NB4 (cell line): ENCODE data around the gene RHOXF2.

Experiments used
- DNase-seq: peaks from one replicate; pipeline ENCODE4 v3.0.0; 2010; ENCODE audit warnings: low read depth
- H3K4me3 ChIP-seq: one replicate; pipeline ENCODE4 v1.5.1; 2011; ENCODE audit warnings: mild to moderate bottlenecking, low read depth, low read length, moderate library complexity
- CTCF ChIP-seq: IDR thresholded peaks from one replicate; pipeline ENCODE4 v1.5.1; 2012; ENCODE audit warnings: low read depth, low read length
- MAX ChIP-seq: IDR thresholded peaks from 2 replicates; pipeline ENCODE4 v1.6.1; 2011; ENCODE audit warnings: low read depth, low read length
- MYC ChIP-seq: IDR thresholded peaks from 2 replicates; pipeline ENCODE4 v1.6.1; 2011; ENCODE audit warnings: low read depth, low read length
- POLR2A ChIP-seq: IDR thresholded peaks from 2 replicates; pipeline ENCODE4 v1.6.1; 2011; ENCODE audit warnings: mild to moderate bottlenecking; ENCODE audit not compliant: insufficient read length; ENCODE audit errors: extremely low read depth

Gene RHOXF2

DNA sequence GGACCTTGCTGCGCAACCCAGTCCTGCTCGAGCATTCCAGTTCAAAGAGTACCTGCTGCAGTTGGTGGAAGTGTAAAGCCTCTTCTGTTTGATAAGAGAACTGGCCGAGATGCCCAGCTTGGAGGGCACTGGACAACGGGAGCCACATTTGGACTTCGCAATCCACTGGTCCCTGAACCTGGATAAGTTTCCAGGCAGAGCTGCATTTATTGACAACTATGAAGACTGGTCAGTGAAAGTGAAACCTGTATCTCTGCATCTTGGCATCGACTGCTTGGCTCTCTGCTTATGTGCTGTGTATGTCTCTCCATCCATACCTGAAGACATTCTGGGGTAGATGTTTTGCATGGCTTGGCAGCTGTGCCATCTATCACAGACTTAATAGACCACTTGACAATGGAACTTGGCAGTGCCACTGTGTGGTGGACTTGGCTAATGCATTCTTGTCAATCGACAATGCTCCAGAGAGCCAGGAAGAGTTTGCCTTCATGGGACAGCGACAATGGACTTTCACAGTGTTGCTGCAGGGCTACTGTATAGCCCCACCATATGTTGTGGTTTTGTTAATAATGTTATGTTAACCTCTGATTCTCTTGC is 48.7 kb downstream of the RHOXF2 start:
- no peak for DNase-seq
- no peak overlapping the region for H3K4me3 ChIP-seq
- TF ChIP-seq POLR2A (no peak), MYC (no peak), CTCF (no peak), MAX (no peak)

DNA sequence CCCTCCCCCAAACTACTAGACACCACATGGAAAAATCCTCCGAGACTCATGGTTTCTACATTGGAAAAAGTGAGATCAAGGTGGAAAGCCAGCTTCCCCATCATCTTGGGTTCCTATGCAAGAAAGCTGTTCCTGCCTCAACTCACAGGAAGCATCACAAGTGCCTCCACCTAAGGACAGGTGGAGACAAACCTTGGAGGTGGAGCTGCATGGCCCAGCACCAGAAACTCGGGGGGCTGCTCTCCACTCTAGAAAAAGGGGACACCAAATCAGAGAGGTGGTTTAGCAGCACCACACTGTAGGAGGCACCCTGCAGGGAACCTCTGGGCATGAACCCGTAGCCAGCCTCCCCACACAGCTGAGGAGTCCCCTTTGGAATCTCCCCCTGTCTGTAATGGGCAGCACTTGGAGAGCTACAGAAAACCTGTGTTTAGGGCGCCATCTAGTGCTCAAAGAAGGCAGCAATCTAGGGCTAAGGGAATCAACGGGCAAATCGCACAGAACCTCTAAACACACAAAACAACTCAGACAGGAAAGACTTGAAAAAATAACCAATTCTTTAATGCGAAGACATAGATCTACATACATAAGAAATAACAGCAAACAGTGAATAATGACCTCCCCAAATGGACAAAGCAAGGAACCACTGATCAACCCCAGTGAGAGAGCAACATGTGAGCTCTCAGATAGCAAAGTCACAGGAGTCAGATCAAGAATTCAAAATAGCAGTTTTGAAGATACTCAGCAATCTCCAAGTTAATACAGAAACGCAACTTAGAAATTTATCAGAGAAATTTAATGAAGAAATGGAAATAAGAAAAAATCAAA is 55.2 kb downstream of the RHOXF2 start:
- no peak overlapping the region for H3K4me3 ChIP-seq
- DNase-seq: peak; percentile 71
- TF ChIP-seq CTCF (peak; percentile 74), POLR2A (no peak), MYC (no peak)
